ENCODE results near the gene RAB27A.
"Not testable (repeated sequence)": the region's sequence is repeated elsewhere in the genome, so short reads cannot be mapped to it uniquely, and the experiment has no call there.

RAB27A gene

GRCh38 chr15:55281517-55282228 lies 7.9 kb downstream of the RAB27A start:
- DNase-seq (ENCODE audit: low spot score), result no peak

- DNase-seq (ENCODE audit: low spot score), result not testable (repeated sequence)
Observed at GRCh38 chr15:55280589-55280988, 9.0 kb downstream of the RAB27A start.

- no peak for DNase-seq (ENCODE audit: low spot score)
Observed at GRCh38 chr15:55279746-55280351, 9.8 kb downstream of the RAB27A start.

GRCh38 chr15:55279100-55279745 lies 10.4 kb downstream of the RAB27A start:
- DNase-seq (ENCODE audit: low spot score), result no peak

- DNase-seq (ENCODE audit: low spot score), result no peak
Observed at GRCh38 chr15:55277715-55278114, 11.9 kb downstream of the RAB27A start.

GRCh38 chr15:55277116-55277564 lies 12.5 kb downstream of the RAB27A start:
- no peak for DNase-seq (ENCODE audit: low spot score)

- DNase-seq (ENCODE audit: low spot score), result no peak
Observed at GRCh38 chr15:55276324-55276723, 13.3 kb downstream of the RAB27A start.

- DNase-seq (ENCODE audit: low spot score), result no peak
Observed at GRCh38 chr15:55270291-55270690, 19.3 kb downstream of the RAB27A start.

GRCh38 chr15:55268176-55268695 lies 21.4 kb downstream of the RAB27A start:
- DNase-seq (ENCODE audit: low spot score), result no peak

- DNase-seq (ENCODE audit: low spot score), result no peak
Observed at GRCh38 chr15:55267401-55268175, 22.0 kb downstream of the RAB27A start.

- no peak for DNase-seq (ENCODE audit: low spot score)
Observed at GRCh38 chr15:55266547-55266946, 23.1 kb downstream of the RAB27A start.

- no peak for DNase-seq (ENCODE audit: low spot score)
Observed at GRCh38 chr15:55260562-55261131, 29.0 kb downstream of the RAB27A start.

- DNase-seq (ENCODE audit: low spot score), result no peak
Observed at GRCh38 chr15:55257938-55258337, 31.7 kb downstream of the RAB27A start.

- DNase-seq (ENCODE audit: low spot score), result no peak
Observed at GRCh38 chr15:55257012-55257670, 32.5 kb downstream of the RAB27A start.

GRCh38 chr15:55256281-55257011 lies 33.2 kb downstream of the RAB27A start:
- DNase-seq (ENCODE audit: low spot score), result no peak

GRCh38 chr15:55255714-55256113 lies 33.9 kb downstream of the RAB27A start:
- no peak for DNase-seq (ENCODE audit: low spot score)

GRCh38 chr15:55254916-55255679 lies 34.5 kb downstream of the RAB27A start:
- DNase-seq (ENCODE audit: low spot score), result no peak

GRCh38 chr15:55253580-55253979 lies 36.0 kb downstream of the RAB27A start:
- no peak for DNase-seq (ENCODE audit: low spot score)

GRCh38 chr15:55252201-55252600 lies 37.4 kb downstream of the RAB27A start:
- DNase-seq (ENCODE audit: low spot score), result not testable (repeated sequence)

GRCh38 chr15:55250941-55251340 lies 38.7 kb downstream of the RAB27A start:
- DNase-seq (ENCODE audit: low spot score), result no peak
